Panc1 (cell line): ENCODE measurements around the gene SYNGR2. TPM values are rescaled to one million over a fixed set of nuclear protein-coding genes. Genes with fewer than 3 reads are reported as not detected.
A peak's percentile ranks its signal among the peaks of the same experiment; 100 is the strongest.

Source experiments
- ATAC-seq: fragments of 200-7000 bp; cut with Tn5 transposase; 2 replicates; pipeline ENCODE4 v1.9.1; 2020; ENCODE audit warnings: mild to moderate bottlenecking, moderate library complexity
- BruUV-seq: library from RNA; stranded (reverse); fragments of 400-500 nt; replicated peaks from 2 replicates; lab custom pipeline; 2021; lab: Mats Ljungman, UMichigan
- CTCF ChIA-PET: fragments of 300-600 bp; sonication (Branson Sonifier 250); formaldehyde crosslinking; loops from one replicate; lab custom pipeline; 2022; ENCODE audit warnings: antibody characterized with exemption; lab: Charles Lee
- POLR2A ChIA-PET: fragments of 300-600 bp; sonication (Branson Sonifier 250); formaldehyde crosslinking; loops from one replicate; lab custom pipeline; 2022; ENCODE audit warnings: antibody characterized with exemption; lab: Charles Lee
- DNase-seq: peaks from one replicate; pipeline ENCODE4 v3.0.0-alpha.2; 2010; ENCODE audit warnings: low read depth, low spot score
- H3K27ac ChIP-seq: 2 replicates; pipeline ENCODE4 v1.5.1; 2011; ENCODE audit warnings: mild to moderate bottlenecking, low read length, inconsistent platforms
- H3K27me3 ChIP-seq: fragments of 200-500 bp; sonication (Bioruptor generic); 2 replicates; pipeline ENCODE4 v1.6.0; 2014; ENCODE audit warnings: low read length, inconsistent platforms; ENCODE audit not compliant: control insufficient read depth, insufficient read depth
- H3K36me3 ChIP-seq: fragments of 200-500 bp; sonication (Bioruptor generic); 2 replicates; pipeline ENCODE4 v1.5.1; 2014; ENCODE audit warnings: inconsistent platforms, mild to moderate bottlenecking, low read length, moderate library complexity; ENCODE audit not compliant: control insufficient read depth, insufficient read depth
- H3K4me1 ChIP-seq: 2 replicates; pipeline ENCODE4 v1.5.1; 2011; ENCODE audit warnings: inconsistent platforms, mild to moderate bottlenecking, low read length, moderate library complexity; ENCODE audit not compliant: control insufficient read depth, insufficient read depth
- H3K4me3 ChIP-seq, 2 experiments: 2 replicates each; pipeline ENCODE4 v1.5.1; 2011 to 2012; ENCODE audit warnings: low read depth in 2 of 2, low read length in 2 of 2, mild to moderate bottlenecking in 2 of 2, inconsistent platforms in 1 of 2, moderate library complexity in 1 of 2
- H3K9me3 ChIP-seq: fragments of 200-500 bp; sonication (Bioruptor generic); 2 replicates; pipeline ENCODE4 v1.5.1; 2014; ENCODE audit warnings: low read depth, mild to moderate bottlenecking, inconsistent platforms, low read length, moderate library complexity; ENCODE audit not compliant: control insufficient read depth, insufficient read depth
- CTCF ChIP-seq: fragments of 450-650 bp; IDR thresholded peaks from 2 replicates; pipeline ENCODE4 v1.5.1; 2017; ENCODE audit warnings: mild to moderate bottlenecking
- POLR2AphosphoS5 ChIP-seq: IDR thresholded peaks from 2 replicates; pipeline ENCODE4 v1.6.1; 2012; ENCODE audit warnings: mild to moderate bottlenecking, low read depth, low read length, moderate library complexity
- SIN3A ChIP-seq: IDR thresholded peaks from 2 replicates; pipeline ENCODE4 v1.6.1; 2012; ENCODE audit warnings: low read depth, mild to moderate bottlenecking, low read length, moderate library complexity, borderline replicate concordance; ENCODE audit not compliant: insufficient read depth
- TCF7L2 ChIP-seq: IDR thresholded peaks from 2 replicates; pipeline ENCODE4 v1.6.1; 2011; ENCODE audit warnings: mild to moderate bottlenecking, low read depth, low read length, inconsistent platforms
- in situ Hi-C: cut with HindIII; loops from 2 replicates; pipeline ENCODE4 v1.10.0; 2016; ENCODE audit warnings: low sequenced_read_pairs, low pct_unique_long_range_greater_than_20kb
- intact Hi-C: fragments of 100-400 bp; cut with micrococcal nuclease; formaldehyde crosslinking; loops from one replicate; pipeline ENCODE4 v1.10.0; 2022; ENCODE audit not compliant: unreplicated experiment
- total RNA-seq: library from RNA; stranded (reverse); gene quantifications from one replicate; pipeline ENCODE4 v1.2.1, GENCODE V29; 2021; ENCODE audit not compliant: unreplicated experiment
- TF ChIP-seq, protein P1 (sequence below), 2 experiments: IDR thresholded peaks; 2 replicates each; pipeline ENCODE4 v1.6.1; 2011 to 2012; ENCODE audit warnings: low read depth in 2 of 2, control low read depth in 1 of 2, low read length in 1 of 2, mild to moderate bottlenecking in 1 of 2, moderate library complexity in 1 of 2; ENCODE audit not compliant: insufficient read depth in 1 of 2

SYNGR2 gene
- total RNA-seq, 1 experiment from 2014 or later: 204 TPM

DNA sequence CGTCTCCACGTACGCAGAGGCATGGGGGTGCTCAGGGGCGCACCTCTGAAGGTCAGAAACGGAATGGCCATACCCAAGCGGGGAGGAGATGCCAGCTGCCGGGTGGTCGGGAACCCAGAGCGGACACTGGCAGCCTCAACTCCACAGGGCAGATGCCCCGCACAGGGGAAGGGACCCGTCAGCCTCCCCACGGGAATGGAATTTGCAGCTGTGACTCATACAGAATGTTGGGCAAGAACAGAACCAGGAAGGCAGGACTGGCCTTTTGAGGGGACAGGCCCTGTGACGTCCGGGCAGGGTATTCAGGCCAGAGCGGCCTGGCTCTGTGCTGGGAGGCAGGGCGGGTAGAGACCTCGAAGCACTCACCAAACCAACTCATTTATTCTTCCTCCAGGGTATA, 11.0 kb downstream of the SYNGR2 start:
- DNase-seq: no peak
- CTCF ChIA-PET: no interaction called here
- POLR2A ChIA-PET: no interaction called here
- in situ Hi-C loops: no loop called here
- BruUV-seq: no TSS peak
- Histone ChIP-seq H3K36me3 (peaks cover 3% of the 10 kb centered on the region; the same call in 1 of the 2 replicates), H3K9me3 (no peaks in the 10 kb centered on the region), H3K27me3 (no peaks in the 10 kb centered on the region), H3K4me1 (peaks cover 26% of the 10 kb centered on the region), H3K4me3 (no peak overlapping the region), H3K27ac (no peak overlapping the region)
- intact Hi-C loops: loop anchor here (5.0 kb wide), 1 partner anchor 67 kb away; no protein-coding TSS in a partner anchor
- ATAC-seq: no peak
- TF ChIP-seq CTCF (no peak), TCF7L2 (no peak), SIN3A (no peak), POLR2AphosphoS5 (no peak)
- TF ChIP-seq, protein P1, sequence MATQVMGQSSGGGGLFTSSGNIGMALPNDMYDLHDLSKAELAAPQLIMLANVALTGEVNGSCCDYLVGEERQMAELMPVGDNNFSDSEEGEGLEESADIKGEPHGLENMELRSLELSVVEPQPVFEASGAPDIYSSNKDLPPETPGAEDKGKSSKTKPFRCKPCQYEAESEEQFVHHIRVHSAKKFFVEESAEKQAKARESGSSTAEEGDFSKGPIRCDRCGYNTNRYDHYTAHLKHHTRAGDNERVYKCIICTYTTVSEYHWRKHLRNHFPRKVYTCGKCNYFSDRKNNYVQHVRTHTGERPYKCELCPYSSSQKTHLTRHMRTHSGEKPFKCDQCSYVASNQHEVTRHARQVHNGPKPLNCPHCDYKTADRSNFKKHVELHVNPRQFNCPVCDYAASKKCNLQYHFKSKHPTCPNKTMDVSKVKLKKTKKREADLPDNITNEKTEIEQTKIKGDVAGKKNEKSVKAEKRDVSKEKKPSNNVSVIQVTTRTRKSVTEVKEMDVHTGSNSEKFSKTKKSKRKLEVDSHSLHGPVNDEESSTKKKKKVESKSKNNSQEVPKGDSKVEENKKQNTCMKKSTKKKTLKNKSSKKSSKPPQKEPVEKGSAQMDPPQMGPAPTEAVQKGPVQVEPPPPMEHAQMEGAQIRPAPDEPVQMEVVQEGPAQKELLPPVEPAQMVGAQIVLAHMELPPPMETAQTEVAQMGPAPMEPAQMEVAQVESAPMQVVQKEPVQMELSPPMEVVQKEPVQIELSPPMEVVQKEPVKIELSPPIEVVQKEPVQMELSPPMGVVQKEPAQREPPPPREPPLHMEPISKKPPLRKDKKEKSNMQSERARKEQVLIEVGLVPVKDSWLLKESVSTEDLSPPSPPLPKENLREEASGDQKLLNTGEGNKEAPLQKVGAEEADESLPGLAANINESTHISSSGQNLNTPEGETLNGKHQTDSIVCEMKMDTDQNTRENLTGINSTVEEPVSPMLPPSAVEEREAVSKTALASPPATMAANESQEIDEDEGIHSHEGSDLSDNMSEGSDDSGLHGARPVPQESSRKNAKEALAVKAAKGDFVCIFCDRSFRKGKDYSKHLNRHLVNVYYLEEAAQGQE (IDR thresholded peaks at IDR 0.05; ENCODE audit: insufficient read depth in 1 of 2, low read depth in 2 of 2, low read length in 1 of 2): no peak

DNA sequence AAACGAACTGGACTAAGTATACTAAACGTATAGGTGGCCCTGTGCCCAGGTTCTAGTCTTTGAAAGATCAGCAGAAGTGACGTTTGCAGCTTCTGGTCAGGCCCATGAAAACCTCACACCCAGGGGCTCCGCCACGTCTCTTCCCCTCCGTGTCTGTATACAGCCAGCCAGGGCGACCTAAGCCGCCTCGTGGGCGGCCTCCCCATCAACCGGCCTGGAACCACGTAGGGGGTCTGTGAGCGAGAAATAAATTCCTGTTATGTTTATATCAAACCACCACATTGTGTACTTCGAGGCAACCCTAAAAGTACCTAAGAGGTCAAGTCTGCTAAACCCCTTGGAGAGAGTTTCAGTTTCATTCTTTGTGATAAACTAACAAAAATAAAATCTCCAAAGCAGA, 11.7 kb downstream of the SYNGR2 start:
- ChIA-PET CTCF (no interaction called here), POLR2A (no interaction called here)
- intact Hi-C loops: no loop called here
- H3K36me3 ChIP-seq: peaks cover 3% of the 10 kb centered on the region; the same call in 1 of the 2 replicates
- peaks cover 24% of the 10 kb centered on the region for H3K4me1 ChIP-seq
- ATAC-seq (no peak), DNase-seq (no peak)
- no peaks in the 10 kb centered on the region for H3K27me3 ChIP-seq
- no peaks in the 10 kb centered on the region for H3K9me3 ChIP-seq
- H3K4me3 ChIP-seq: no peak overlapping the region
- TSS peak; percentile 31 for BruUV-seq
- TF ChIP-seq CTCF: no peak
- no peak for TF ChIP-seq TCF7L2
- no peak for TF ChIP-seq SIN3A
- no peak for TF ChIP-seq POLR2AphosphoS5
- TF ChIP-seq, protein P1 (IDR thresholded peaks at IDR 0.05; ENCODE audit: insufficient read depth in 1 of 2, low read depth in 2 of 2, low read length in 1 of 2): no peak
- in situ Hi-C loops: no loop called here
- H3K27ac ChIP-seq: no peak overlapping the region
